ENCODE measurements around the gene UBE2Q2.
A peak's percentile ranks its signal among the peaks of the same experiment; 100 is the strongest.
"Not testable (repeated sequence)": the region's sequence is repeated elsewhere in the genome, so short reads cannot be mapped to it uniquely, and the experiment has no call there.

The UBE2Q2 gene

DNA sequence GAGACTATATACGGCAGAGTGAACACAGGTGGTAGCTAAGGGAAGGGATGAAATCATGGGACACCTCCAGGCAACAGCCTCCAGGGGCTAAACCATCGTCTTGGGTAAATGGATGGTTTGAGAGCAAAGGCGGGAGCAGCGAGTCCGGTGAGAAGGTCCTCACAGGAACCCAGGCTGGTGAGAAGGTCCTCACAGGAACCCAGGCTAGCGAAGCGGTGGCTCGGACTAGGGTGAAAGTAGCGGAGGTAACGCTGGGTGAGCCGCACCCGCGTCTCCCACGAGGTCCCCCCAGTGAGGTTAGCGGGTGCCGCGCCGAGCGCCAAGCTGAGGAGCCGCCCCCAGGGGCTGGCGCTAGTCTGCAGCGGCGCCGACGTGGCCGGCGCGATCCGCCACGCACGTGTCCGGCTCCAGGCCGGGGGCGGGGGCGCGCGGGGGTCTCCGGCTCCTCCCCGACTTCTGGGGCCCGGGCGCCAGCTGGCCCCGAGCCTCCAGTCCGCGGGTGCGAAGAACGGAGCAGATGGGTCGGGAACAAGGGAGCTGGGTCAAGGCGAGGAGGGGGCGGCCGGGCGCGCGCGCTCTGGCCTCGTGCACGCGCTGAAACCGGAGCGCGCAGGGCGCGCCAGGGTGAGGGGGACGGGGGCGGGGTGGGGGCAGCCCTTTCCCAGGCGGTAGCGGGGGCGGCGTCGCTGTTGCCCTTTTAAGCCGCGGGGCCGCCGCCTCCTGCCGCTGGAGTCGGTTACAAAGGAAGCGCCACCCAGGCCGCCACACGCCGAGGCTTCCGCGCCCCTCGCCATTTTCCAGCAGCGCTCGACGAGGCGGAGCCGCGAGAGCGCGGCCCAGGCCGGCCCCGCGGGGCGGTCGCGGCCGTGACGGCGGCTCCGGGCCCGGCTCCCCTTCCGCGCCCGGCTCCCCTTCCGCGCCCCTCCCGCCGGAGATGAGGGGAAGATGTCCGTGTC lies at the start of gene UBE2Q2:
TSS of gene UBE2Q2 (plus strand) at position 726 of the 956 bp plus-strand sequence. CDS start at position 946, 220 bp downstream.
- peak; percentile 62 for DNase-seq (ENCODE audit: low read depth)

DNA sequence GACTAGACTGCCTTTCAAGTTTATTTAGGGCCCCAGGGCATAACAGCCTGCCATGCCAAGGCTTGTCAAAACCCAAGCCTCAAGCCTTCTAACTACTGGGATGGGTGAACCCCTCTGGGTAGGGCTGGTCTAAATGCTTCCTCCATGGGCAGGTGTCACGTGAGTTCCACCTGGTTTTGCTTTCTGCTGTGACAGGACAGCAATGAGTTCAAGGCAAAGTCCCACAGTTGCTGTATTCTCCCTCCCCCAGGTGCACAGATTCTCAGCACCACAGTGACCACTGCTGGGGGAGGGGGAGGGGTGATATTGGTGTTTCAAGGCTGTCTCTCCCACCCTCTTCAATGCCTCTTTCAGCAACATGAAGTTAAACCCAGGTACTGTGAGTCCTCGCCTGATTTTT lies 46.9 kb upstream of the UBE2Q2 start:
- no peak for DNase-seq (ENCODE audit: low read depth)

DNA sequence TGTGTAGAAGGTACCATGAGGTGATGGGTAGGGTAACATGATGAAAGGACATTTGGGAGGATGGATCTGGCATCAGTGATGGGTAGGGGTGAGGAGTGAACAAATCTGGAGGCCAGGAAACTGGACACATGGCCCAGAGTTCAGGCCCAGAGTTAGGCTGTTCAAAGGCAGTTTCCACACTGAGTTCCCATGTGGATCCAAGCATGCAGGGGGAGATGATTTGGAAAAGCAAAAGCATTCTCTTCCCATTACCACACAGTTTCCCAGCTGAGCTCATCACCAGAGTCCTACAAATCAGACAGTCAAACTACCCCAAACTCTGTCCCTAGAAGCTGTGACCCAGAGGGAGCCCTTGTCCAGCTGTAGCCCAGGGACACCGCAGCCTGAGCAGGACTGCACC lies 46.1 kb upstream of the UBE2Q2 start:
- not testable (repeated sequence) for DNase-seq (ENCODE audit: low read depth)

- no peak for DNase-seq (ENCODE audit: low read depth)
These were observed 44.1 kb upstream of the UBE2Q2 start for GRCh38 chr15:75799190-75799589.

GRCh38 chr15:75800409-75800808 lies 42.8 kb upstream of the UBE2Q2 start:
- not testable (repeated sequence) for DNase-seq (ENCODE audit: low read depth)

GRCh38 chr15:75801859-75802593 lies 41.2 kb upstream of the UBE2Q2 start:
- DNase-seq (ENCODE audit: low read depth), result peak; percentile 57

GRCh38 chr15:75807486-75807885 lies 35.8 kb upstream of the UBE2Q2 start:
- DNase-seq (ENCODE audit: low read depth), result not testable (repeated sequence)

DNA sequence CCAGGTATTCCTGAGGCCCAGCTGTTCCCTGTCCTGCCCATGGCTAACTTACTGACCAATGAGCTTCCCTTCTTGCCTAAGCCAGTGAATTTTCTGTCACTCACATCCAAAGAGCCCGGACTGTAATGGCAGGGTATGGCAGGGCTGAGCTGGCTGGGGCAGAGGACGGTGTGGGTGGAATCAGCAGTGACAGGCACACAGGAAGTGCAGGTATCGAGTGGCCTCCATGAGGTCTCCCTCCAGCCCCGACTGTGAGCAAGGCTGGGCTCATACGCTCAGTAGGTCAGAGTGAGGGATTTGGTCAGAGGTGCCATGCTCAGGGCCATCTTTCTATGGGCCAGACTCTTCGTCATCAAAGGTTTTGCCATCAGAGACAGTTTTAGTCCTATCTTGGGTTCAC lies 35.2 kb upstream of the UBE2Q2 start:
- DNase-seq (ENCODE audit: low read depth), result not testable (repeated sequence)

DNA sequence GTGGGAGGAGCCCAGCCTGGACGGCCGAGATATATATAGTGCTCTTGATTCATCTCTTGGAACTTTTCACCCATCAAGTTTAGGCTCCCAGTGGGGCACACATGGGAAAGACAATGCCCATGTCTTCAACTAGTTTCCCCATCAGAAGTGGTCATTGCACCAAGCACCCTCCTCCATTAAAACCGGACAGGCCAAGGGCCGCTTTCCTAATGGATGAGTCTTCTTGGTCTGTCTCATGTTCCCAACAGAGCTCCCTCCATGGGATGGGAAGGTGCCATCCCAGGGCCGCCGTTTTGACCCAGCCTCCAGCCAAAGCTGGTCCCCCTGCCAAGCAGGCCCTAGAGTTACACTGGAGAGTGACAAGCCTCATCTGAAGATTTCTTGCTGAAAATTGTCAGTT lies 34.7 kb upstream of the UBE2Q2 start:
- DNase-seq (ENCODE audit: low read depth), result no peak

DNA sequence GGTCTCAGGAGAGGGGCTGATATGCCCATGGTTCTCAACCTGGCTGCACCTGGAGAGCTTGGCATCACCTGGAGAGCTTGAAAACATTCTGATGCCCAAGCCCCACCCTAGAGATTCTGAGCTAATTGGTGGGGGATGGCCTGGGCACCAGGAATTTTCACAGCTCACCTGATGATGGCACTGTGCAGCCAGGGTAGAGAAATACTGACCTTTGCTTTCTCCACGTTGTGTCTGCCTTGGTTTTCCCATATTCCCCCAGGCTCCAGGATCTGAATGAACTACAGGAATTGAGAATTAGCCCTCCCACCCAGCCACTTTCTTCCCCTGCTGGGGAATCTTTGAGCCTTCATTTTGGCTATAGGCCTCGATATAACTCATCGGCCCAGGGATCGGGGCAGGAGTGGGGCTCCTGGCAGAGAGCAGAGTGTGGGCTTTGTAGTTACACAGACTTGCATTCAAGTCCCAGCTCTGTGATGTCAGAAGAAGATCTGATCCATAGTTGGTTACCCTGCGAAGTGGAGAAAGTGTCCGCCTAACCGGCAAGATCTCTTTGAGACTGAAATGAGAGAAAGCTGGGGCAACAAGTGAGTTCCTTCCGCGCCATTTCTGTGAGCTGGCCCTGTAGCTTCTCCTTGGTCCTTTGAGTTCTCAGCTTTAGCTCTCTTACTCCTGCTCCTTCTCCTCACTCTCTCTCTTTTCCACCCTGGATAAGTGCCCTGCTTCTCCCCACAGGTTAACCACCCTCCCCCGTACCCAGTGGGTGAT lies 33.1 kb upstream of the UBE2Q2 start:
- no peak for DNase-seq (ENCODE audit: low read depth)

- no peak for DNase-seq (ENCODE audit: low read depth)
These were observed 32.3 kb upstream of the UBE2Q2 start for GRCh38 chr15:75810874-75811498.

- DNase-seq (ENCODE audit: low read depth), result no peak
These were observed 31.6 kb upstream of the UBE2Q2 start for GRCh38 chr15:75811626-75812025.

DNA sequence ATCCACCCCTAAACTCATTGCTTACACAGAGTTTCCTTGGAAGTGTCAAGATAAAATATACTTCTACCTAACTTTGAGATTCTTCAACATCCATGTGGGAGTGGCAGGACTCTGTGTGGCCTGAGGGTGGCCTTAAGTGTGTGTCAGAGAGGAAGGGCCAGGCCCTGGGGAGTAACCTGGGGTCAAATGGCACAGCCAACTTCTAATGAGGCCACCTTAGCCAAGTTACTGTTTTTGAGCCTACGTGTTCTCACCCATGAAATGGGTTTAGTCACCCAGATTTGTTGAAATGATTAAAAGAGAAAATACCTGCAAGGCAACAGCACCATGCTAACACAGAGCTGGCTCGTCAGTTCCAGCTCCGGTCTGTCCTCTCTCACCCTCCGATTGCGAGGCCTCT lies 28.5 kb upstream of the UBE2Q2 start:
- DNase-seq (ENCODE audit: low read depth), result no peak

- DNase-seq (ENCODE audit: low read depth), result no peak
These were observed 27.2 kb upstream of the UBE2Q2 start for GRCh38 chr15:75815811-75816719.

DNA sequence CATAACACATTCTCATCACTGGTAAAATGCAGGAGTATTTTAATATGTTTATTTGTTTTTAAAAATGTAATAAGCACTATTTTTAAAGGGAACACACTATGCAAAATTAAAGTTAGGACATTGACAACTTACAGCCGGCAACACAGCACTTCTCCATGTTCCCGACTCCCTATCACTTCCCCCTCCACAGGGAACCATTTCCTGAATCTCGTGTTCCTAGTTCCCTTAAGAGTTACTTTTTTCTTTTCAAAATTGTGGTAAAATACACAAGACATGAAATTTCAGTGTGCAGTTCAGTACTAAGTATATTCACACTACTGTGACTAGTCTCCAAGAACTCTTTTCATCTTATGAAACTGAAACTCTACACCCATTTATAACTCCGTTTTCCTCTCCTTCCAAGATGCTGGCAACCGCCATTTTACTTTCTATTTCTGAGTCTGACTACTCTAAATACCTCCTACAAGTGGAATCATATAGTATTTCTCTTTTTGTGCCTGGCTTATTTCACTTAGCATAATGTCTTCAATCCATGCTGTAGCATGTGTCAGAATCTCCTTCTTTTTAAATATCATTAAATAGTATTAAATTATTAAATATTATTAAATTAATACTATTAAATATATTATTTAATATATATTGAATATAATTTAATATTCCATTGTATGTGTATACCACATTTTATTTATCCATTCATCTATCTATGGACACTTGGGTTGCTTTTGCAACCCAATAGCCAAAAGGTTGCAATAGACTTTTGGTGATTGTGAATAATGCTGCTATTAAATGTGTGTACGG lies 25.9 kb upstream of the UBE2Q2 start:
- DNase-seq (ENCODE audit: low read depth), result no peak

GRCh38 chr15:75820206-75820605 lies 23.0 kb upstream of the UBE2Q2 start:
- DNase-seq (ENCODE audit: low read depth), result no peak

DNA sequence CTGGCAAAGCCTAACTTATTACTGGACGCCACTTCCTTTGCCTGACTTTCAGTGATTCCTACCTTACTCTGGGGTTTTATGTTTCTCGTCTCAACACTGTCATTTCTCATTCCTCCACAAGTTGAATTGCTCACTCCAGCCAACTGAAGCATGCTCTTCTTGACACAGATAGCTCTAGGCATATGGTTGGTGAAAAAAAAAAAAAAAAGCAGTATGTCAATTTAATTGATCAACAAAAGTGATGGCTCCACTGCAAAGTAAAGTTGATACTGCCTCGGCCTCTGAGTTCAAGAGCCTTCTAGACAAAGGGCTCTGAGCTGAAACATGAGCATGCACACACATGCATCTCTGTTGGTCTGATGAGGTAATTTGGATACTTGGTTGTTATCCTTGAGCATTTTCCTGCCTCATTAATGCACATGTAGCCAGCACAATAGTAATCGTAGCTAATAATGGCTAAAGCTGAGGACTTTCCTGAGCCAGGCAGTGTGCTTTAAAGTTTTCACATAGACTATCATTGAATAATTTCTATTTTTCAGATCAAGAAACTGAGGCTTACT lies 21.4 kb upstream of the UBE2Q2 start:
- DNase-seq (ENCODE audit: low read depth), result no peak

- DNase-seq (ENCODE audit: low read depth), result no peak
These were observed 20.5 kb upstream of the UBE2Q2 start for GRCh38 chr15:75822685-75823278.

Measured in activated gamma-delta T cell treated with anti-CD3 and anti-CD28 coated beads, Interleukin-2, amount 50 U/mL, for 16 hours (primary cell).